Camera-type eye (tissue), 1 donor: ENCODE data around the gene ADAD2. TPM values are rescaled to one million over a fixed set of nuclear protein-coding genes. Genes with fewer than 3 reads are reported as not detected.

Experiments used
- total RNA-seq: library from RNA; depleted of rRNA; stranded (reverse); fragments of >200 nt; gene quantifications from one replicate; pipeline ENCODE4 v1.2.3, GENCODE V29; 2014

Gene ADAD2
- 4.3 TPM for total RNA-seq

DNA sequence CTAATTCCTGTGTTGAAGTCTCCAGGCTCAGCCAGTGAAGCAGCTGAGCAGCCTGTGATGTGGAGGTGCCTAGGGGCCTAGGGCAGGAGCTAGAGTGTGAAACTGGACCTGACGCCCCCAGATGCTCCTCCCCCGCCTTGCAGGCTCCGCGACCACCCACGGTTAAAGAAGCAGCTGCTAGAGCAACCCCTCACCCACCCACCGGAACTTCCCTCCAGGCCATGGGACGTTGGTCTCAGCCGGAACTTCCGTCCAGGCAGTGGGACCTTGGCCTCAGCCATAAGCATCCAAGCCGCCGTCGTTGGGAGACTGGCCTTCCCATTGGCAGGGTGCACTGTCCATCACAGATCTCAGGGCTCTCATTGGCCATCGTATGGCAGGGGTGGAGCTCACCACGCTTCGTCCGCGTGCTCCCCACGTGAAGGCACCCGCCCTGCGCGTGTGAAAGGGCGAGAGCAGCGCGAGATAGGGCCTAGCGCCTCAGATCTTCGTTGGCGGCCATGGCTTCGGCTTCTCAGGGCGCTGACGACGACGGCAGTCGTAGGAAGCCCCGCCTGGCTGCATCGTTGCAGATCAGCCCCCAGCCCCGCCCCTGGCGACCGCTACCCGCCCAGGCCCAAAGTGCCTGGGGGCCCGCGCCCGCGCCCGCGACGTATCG, at the start of gene ADAD2:
Gene ADAD2 (plus strand): TSS at position 427 of the 658 bp plus-strand sequence. CDS start 74 bp downstream, at position 501.

GRCh38 chr16:84144859-84145639, 45.9 kb upstream of the ADAD2 start, which contains the start of the genes DNAAF1 and HSDL1:
TSS of gene DNAAF1 (plus strand) at chr16:84145308. CDS start at chr16:84145441, 133 bp downstream.
TSS of gene HSDL1 (minus strand) at chr16:84145177. CDS start at chr16:84131321, 13,856 bp downstream.

GRCh38 chr16:84186685-84187437, 4.1 kb upstream of the ADAD2 start, which contains the start of gene TAF1C:
TSS of gene TAF1C (minus strand) at chr16:84187057. CDS start at chr16:84184988, 2,069 bp downstream.

DNA sequence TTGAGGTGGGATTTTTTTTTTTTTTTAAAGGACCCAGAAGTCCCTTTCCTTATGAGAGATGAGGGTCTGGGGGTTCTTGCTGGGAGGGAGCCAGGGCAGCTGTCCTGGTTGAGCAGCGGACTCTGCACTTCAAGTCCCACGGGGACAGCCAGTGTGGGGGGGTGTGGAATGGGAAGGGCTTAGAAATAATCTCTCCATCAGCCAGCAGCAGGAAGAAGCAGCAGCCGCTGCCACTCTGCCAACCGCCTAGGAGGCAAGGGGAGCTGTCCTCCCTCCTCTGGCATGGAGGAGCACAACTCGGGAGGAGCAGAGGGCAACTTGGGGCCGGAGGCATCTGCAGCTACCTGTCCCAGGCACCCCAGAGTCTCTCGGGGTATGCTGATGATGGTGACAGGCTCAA, 49.0 kb downstream of the ADAD2 start, which contains the start of gene KCNG4:
Gene KCNG4 (minus strand): TSS at position 104 of the 400 bp plus-strand sequence. CDS start 2,527 bp downstream, outside the sequence.

Other genes with a start within 250 kb of the ADAD2 start
- 1.7 TPM for gene OSGIN1, start 237.9 kb upstream of the ADAD2 start, total RNA-seq
- 7.3 TPM for gene NECAB2, start 222.9 kb upstream of the ADAD2 start, total RNA-seq
- 6.6 TPM for gene SLC38A8, start 148.4 kb upstream of the ADAD2 start, total RNA-seq
- gene MBTPS1, start 74.2 kb upstream of the ADAD2 start, total RNA-seq, result 149 TPM
- 86.4 TPM for gene HSDL1, start 46.0 kb upstream of the ADAD2 start, total RNA-seq
- 0.33 TPM for gene DNAAF1, start 45.8 kb upstream of the ADAD2 start, total RNA-seq
- gene TAF1C, start 4.1 kb upstream of the ADAD2 start, total RNA-seq, result 63.7 TPM
- 1.8 TPM for gene KCNG4, start 48.9 kb downstream of the ADAD2 start, total RNA-seq
- 46.3 TPM for gene WFDC1, start 103.7 kb downstream of the ADAD2 start, total RNA-seq
- 2.1 TPM for gene ATP2C2, start 177.4 kb downstream of the ADAD2 start, total RNA-seq